Smooth muscle cell (in vitro differentiated cells): Measurements from ENCODE around the gene TMEM97. TPM values are rescaled to one million over a fixed set of nuclear protein-coding genes. Genes with fewer than 3 reads are reported as not detected.

Experiments
- DNase-seq: peaks from one replicate; lab custom pipeline; 2025; ENCODE audit not compliant: unreplicated experiment; lab: John Stamatoyannopoulos, UW
- H2AFZ ChIP-seq: fragments of 200-600 bp; sonication (generic); 2 replicates; pipeline ENCODE4 v1.6.0; 2016; ENCODE audit warnings: antibody characterized with exemption, low read depth, mild to moderate bottlenecking
- H3F3A ChIP-seq: fragments of 200-600 bp; sonication (generic); 2 replicates; pipeline ENCODE4 v1.6.0; 2017; ENCODE audit warnings: antibody characterized with exemption, low read depth
- H3K27ac ChIP-seq: fragments of 200-600 bp; sonication (generic); 2 replicates; pipeline ENCODE4 v1.5.1; 2016; ENCODE audit warnings: low read depth, mild to moderate bottlenecking
- H3K27me3 ChIP-seq: fragments of 200-600 bp; sonication (generic); 2 replicates; pipeline ENCODE4 v1.6.1; 2016; ENCODE audit warnings: low read depth, mild to moderate bottlenecking
- H3K36me3 ChIP-seq: fragments of 200-600 bp; sonication (generic); 2 replicates; pipeline ENCODE4 v1.5.1; 2016; ENCODE audit warnings: low read depth
- H3K4me1 ChIP-seq: fragments of 200-600 bp; sonication (generic); 2 replicates; pipeline ENCODE4 v1.5.1; 2016; ENCODE audit warnings: low read depth
- H3K4me2 ChIP-seq: fragments of 200-600 bp; sonication (generic); 2 replicates; pipeline ENCODE4 v1.6.0; 2016; ENCODE audit warnings: mild to moderate bottlenecking
- H3K4me3 ChIP-seq: fragments of 200-600 bp; sonication (generic); 2 replicates; pipeline ENCODE4 v1.5.1; 2016; ENCODE audit warnings: mild to moderate bottlenecking
- H3K79me2 ChIP-seq: fragments of 200-600 bp; sonication (generic); 2 replicates; pipeline ENCODE4 v1.6.0; 2016; ENCODE audit warnings: low read depth, mild to moderate bottlenecking
- H3K9ac ChIP-seq: fragments of 200-600 bp; sonication (generic); 2 replicates; pipeline ENCODE4 v1.6.0; 2016; ENCODE audit warnings: low read depth
- H3K9me3 ChIP-seq: fragments of 200-600 bp; sonication (generic); replicated peaks from 2 replicates; pipeline ENCODE4 v1.5.1; 2016; ENCODE audit warnings: low read depth
- H4K20me1 ChIP-seq: fragments of 200-600 bp; sonication (generic); 2 replicates; pipeline ENCODE4 v1.6.0; 2016; ENCODE audit warnings: low read depth
- CTCF ChIP-seq: fragments of 200-600 bp; sonication (generic); IDR thresholded peaks from 2 replicates; pipeline ENCODE4 v1.5.1; 2017; ENCODE audit warnings: borderline replicate concordance, mild to moderate bottlenecking, antibody characterized with exemption; ENCODE audit not compliant: insufficient read depth, poor library complexity, severe bottlenecking
- WGBS: methylation state at CpG from one replicate; pipeline ENCODE4 v1.1.7; 2016; ENCODE audit warnings: low lambda C conversion rate; 5-methylcytosine and 5-hydroxymethylcytosine counted together
- polyA plus RNA-seq: library from polyadenylated mRNA; unstranded; fragments of >200 nt; fragmentation: Nextera tagmentation; extraction: Ambion mirVana; gene quantifications from 2 replicates; pipeline ENCODE4 v1.2.1, GENCODE V29; 2016
- total RNA-seq: library from RNA; depleted of rRNA; stranded (reverse); fragments of >200 nt; gene quantifications from 2 replicates; pipeline ENCODE4 v1.2.3, GENCODE V29; 2014

The TMEM97 gene
- total and polyA plus RNA-seq, 2 experiments from 2014 or later: 12.1 to 17.2 TPM

GRCh38 chr17:28368915-28369683 is 50.1 kb downstream of the TMEM97 start:
- 97% methylated on average over 23 of the region's 23 CpGs for WGBS
- Histone ChIP-seq H4K20me1 (peaks cover 19% of the 10 kb centered on the region), H3F3A (peaks cover 5% of the 10 kb centered on the region), H3K36me3 (no peaks in the 10 kb centered on the region), H3K79me2 (peaks cover 13% of the 10 kb centered on the region), H2AFZ (no peak overlapping the region), H3K4me2 (peak overlapping the region; percentile 94), H3K27me3 (no peaks in the 10 kb centered on the region), H3K4me3 (no peak overlapping the region), H3K9me3 (no peaks in the 10 kb centered on the region), H3K27ac (no peak overlapping the region), H3K9ac (no peak overlapping the region), H3K4me1 (peaks cover 20% of the 10 kb centered on the region)
- no peak for DNase-seq
- no peak for TF ChIP-seq CTCF

GRCh38 chr17:28369684-28370034 is 50.7 kb downstream of the TMEM97 start:
- no peak overlapping the region for H2AFZ ChIP-seq
- no peak for DNase-seq
- no peaks in the 10 kb centered on the region for H3K9me3 ChIP-seq
- no peak for TF ChIP-seq CTCF
- WGBS: 76% methylated on average over 10 of the region's 10 CpGs
- H3K27ac ChIP-seq: peak overlapping the region; percentile 67
- H3K79me2 ChIP-seq: peaks cover 18% of the 10 kb centered on the region
- H3K36me3 ChIP-seq: no peaks in the 10 kb centered on the region
- peak overlapping the region; percentile 94 for H3K4me2 ChIP-seq
- H3K27me3 ChIP-seq: no peaks in the 10 kb centered on the region
- H3K9ac ChIP-seq: no peak overlapping the region
- peaks cover 25% of the 10 kb centered on the region for H4K20me1 ChIP-seq
- peaks cover 5% of the 10 kb centered on the region for H3F3A ChIP-seq
- H3K4me3 ChIP-seq: peak overlapping the region; percentile 15
- peaks cover 20% of the 10 kb centered on the region for H3K4me1 ChIP-seq

GRCh38 chr17:28370035-28370743 is 51.2 kb downstream of the TMEM97 start, which contains the start of gene VTN:
VTN (minus strand) TSS chr17:28370307; CDS start chr17:28370203, 104 bp downstream.
- Histone ChIP-seq H3K27me3 (no peaks in the 10 kb centered on the region), H3F3A (peaks cover 5% of the 10 kb centered on the region), H3K9me3 (no peaks in the 10 kb centered on the region), H2AFZ (no peak within 1 kb of the TSS), H3K4me2 (peak within 1 kb of the TSS; percentile 94), H3K9ac (peak within 1 kb of the TSS; percentile 29), H4K20me1 (peaks cover 30% of the 10 kb centered on the region), H3K4me1 (peaks cover 20% of the 10 kb centered on the region), H3K79me2 (peaks cover 19% of the 10 kb centered on the region), H3K27ac (peak within 1 kb of the TSS; percentile 67), H3K4me3 (peak within 1 kb of the TSS; percentile 68), H3K36me3 (no peaks in the 10 kb centered on the region)
- no peak for TF ChIP-seq CTCF
- peak; percentile 20 for DNase-seq
- WGBS: 29% methylated on average over 8 of the region's 8 CpGs
